Omental fat pad (tissue), 4 donors: ENCODE data around the gene FRAS1. TPM values are rescaled to one million over a fixed set of nuclear protein-coding genes. Genes with fewer than 3 reads are reported as not detected.

Experiments used
- ATAC-seq: fragments of 150-250 bp; one replicate; pipeline ENCODE4 v1.9.1; 2016; ENCODE audit warnings: mild to moderate bottlenecking, moderate library complexity; ENCODE audit not compliant: low FRiP score
- DNase-seq: peaks from one replicate; pipeline ENCODE4 v3.0.0-alpha.2; 2019; ENCODE audit warnings: low spot score
- total RNA-seq, 4 donors: library from RNA; depleted of rRNA; stranded (reverse); fragments of >200 nt; gene quantifications; one replicate each; pipeline ENCODE4 v1.1.0, GENCODE V29; 2016
- TF ChIP-seq, protein P1 (sequence below), 3 donors: fragments of 450-650 bp; IDR thresholded peaks; one replicate each; pipeline ENCODE4 v1.5.1; 2016 to 2017; ENCODE audit warnings: antibody characterized with exemption in 3 of 3, mild to moderate bottlenecking in 3 of 3, moderate library complexity in 2 of 3

FRAS1 gene
- total RNA-seq, 4 donors from 2014 or later = 0.47 to 40.5 (median 7.7) TPM

DNA sequence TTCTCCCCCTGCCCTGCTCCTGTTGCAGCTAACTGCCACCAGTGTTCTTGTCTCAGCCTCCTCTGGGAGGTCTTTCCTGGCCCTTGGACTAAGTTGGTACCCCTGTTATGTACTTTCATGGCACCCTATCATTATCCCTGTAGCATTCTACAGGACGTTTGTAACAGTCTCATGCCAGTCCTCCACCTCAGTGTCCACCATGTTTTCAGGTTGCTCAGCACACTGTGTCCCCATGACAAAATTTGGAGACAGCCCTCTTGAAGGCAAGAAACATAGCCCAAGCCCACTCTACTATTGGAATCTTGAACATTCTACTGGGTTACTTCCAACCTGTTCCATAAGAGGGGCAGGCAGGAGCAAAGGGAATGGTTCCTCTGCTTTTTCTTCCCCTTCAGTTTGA is 300.0 kb downstream of the FRAS1 start:
- TF ChIP-seq, protein P1, sequence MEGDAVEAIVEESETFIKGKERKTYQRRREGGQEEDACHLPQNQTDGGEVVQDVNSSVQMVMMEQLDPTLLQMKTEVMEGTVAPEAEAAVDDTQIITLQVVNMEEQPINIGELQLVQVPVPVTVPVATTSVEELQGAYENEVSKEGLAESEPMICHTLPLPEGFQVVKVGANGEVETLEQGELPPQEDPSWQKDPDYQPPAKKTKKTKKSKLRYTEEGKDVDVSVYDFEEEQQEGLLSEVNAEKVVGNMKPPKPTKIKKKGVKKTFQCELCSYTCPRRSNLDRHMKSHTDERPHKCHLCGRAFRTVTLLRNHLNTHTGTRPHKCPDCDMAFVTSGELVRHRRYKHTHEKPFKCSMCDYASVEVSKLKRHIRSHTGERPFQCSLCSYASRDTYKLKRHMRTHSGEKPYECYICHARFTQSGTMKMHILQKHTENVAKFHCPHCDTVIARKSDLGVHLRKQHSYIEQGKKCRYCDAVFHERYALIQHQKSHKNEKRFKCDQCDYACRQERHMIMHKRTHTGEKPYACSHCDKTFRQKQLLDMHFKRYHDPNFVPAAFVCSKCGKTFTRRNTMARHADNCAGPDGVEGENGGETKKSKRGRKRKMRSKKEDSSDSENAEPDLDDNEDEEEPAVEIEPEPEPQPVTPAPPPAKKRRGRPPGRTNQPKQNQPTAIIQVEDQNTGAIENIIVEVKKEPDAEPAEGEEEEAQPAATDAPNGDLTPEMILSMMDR (IDR thresholded peaks at IDR 0.05) = no peak
- ATAC-seq (no peak), DNase-seq (no peak)

DNA sequence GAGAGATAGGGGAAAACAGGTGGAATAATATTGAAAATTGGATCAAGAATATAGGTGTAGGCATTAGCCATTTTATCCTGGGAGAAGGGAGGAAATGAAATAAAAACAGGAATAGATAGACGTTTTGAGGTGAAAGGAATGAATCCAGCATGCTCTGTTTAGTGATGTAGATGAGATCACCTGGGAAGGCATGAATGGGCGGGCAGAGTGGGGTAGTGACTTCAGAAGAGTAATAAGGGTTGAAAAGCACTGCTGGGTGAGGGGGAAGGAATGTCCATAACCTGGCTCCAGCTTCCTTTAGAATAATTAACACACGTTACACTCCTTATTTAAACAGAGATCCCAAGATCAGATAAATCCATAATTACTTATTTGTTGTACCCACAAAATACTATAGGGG is 303.3 kb downstream of the FRAS1 start:
- ATAC-seq (no peak), DNase-seq (no peak)
- TF ChIP-seq, protein P1 (IDR thresholded peaks at IDR 0.05) = no peak

DNA sequence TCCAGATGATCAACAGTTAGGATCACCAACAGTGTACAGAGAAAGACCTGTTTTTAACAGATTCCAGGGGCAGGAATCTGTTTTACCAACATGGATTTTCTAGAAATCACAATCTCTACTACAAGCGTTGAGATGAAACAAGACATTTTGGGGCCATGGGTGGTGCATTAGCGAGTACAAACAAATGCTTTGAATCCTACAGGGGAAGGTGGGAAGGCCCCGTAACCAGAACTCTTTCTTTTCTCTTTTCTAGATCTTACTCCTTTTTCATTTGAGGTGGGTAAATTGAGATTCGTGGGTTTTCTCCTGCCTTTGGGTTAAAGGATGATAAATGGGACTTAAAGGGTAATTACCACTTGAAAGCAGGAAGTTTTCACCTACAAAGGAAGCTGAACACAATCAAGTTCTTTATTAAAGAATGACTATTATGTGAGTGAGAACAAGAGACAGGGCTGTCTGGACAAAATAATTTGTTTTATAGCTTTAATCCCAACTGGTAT is 304.5 kb downstream of the FRAS1 start:
- DNase-seq (no peak), ATAC-seq (no peak)
- TF ChIP-seq, protein P1 (IDR thresholded peaks at IDR 0.05) = no peak

- TF ChIP-seq, protein P1 (IDR thresholded peaks at IDR 0.05) = no peak
- no peak for DNase-seq
- ATAC-seq = no peak
Observed at GRCh38 chr4:78362310-78362709, 305.2 kb downstream of the FRAS1 start.

GRCh38 chr4:78363031-78363570 is 306.0 kb downstream of the FRAS1 start:
- TF ChIP-seq, protein P1 (IDR thresholded peaks at IDR 0.05) = no peak
- ATAC-seq = no peak

DNA sequence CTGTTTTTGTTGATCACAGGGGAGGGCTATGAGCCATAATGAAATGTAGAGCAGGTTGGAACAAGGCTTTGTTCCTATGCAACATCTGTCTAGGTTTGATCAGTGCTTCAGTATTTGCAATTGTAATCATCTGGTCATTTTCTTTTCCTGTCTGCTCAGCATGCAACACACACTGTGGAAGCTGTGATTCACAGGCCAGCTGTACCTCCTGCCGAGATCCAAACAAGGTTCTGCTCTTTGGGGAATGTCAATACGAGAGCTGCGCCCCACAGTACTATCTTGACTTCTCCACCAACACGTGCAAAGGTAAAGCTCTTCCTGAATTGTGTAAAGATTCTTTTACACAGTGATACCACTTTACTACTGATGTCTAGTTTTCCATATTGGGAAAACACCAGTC is 312.6 kb downstream of the FRAS1 start:
- TF ChIP-seq, protein P1 (IDR thresholded peaks at IDR 0.05) = no peak
- DNase-seq (no peak), ATAC-seq (no peak)

More at GRCh38 chr4:78363031-78363570, 306.0 kb downstream of the FRAS1 start:
- no peak for DNase-seq

GRCh38 chr4:78370631-78371372 is 313.7 kb downstream of the FRAS1 start:
- ATAC-seq = no peak
- TF ChIP-seq, protein P1 (IDR thresholded peaks at IDR 0.05) = no peak
- DNase-seq = no peak
